K562 (cell line): Measurements from ENCODE around the gene RNF215. TPM values are rescaled to one million over a fixed set of nuclear protein-coding genes. Genes with fewer than 3 reads are reported as not detected.

Source experiments
- ATAC-seq: fragments of 200-7000 bp; cut with Tn5 transposase; 3 replicates; pipeline ENCODE4 v1.9.1; 2020; ENCODE audit warnings: moderate library complexity
- BruUV-seq: library from RNA; stranded (reverse); fragments of 400-500 nt; replicated peaks from 2 replicates; lab custom pipeline; 2021; lab: Mats Ljungman, UMichigan
- CTCF ChIA-PET: fragments of 300-600 bp; formaldehyde crosslinking; extraction: SDS; loops from one replicate; lab custom pipeline; 2021; ENCODE audit warnings: low intra/inter-chr PET ratio; lab: Yijun Ruan, JAX
- POLR2A ChIA-PET: fragments of 300-600, 350-650 bp; sonication (Branson Sonifier 250); formaldehyde crosslinking; extraction: SDS; loops from one replicate; lab custom pipeline; 2021; ENCODE audit warnings: antibody characterized with exemption, inconsistent platforms; lab: Yijun Ruan, JAX
- DNase-seq, 4 experiments: peaks; one replicate each; pipeline versions ENCODE4 v3.0.0 to v3.0.0-alpha.2; 2011 to 2018; ENCODE audit warnings: low spot score in 3 of 4, mixed read lengths in 3 of 4; ENCODE audit errors: extremely low read depth in 1 of 4
- FAIRE-seq: peaks from 2 replicates; lab custom pipeline; 2011; peaks lifted over from hg19 to GRCh38; lab: Jason Lieb, UNC
- H2AFZ ChIP-seq: 2 replicates; pipeline ENCODE4 v1.6.0; 2011; ENCODE audit warnings: low read depth, low read length, control low read depth, inconsistent platforms
- H3K27ac ChIP-seq: fragments of 200-600 bp; 3 replicates; pipeline ENCODE4 v1.8.0; 2011; ENCODE audit warnings: low read depth, mild to moderate bottlenecking, control low read depth, inconsistent platforms, low read length, moderate library complexity, mixed read lengths; ENCODE audit errors: extremely low read depth
- H3K27me3 ChIP-seq, 2 experiments: fragments of 300-600 bp in 1 of 2; 2 replicates in 1 of 2; 3 replicates in 1 of 2; pipeline versions ENCODE4 v1.6.0 to v1.8.0; 2011; ENCODE audit warnings: inconsistent platforms in 2 of 2, low read length in 2 of 2, mild to moderate bottlenecking in 1 of 2, mixed read lengths in 1 of 2, moderate library complexity in 1 of 2; ENCODE audit not compliant: control insufficient read depth in 2 of 2, insufficient read depth in 2 of 2
- H3K36me3 ChIP-seq: fragments of 300-600 bp; 3 replicates; pipeline ENCODE4 v1.8.0; 2011; ENCODE audit warnings: mild to moderate bottlenecking, low read length, inconsistent platforms; ENCODE audit not compliant: control insufficient read depth, insufficient read depth
- H3K4me1 ChIP-seq, 2 experiments: fragments of 200-600 bp in 1 of 2; replicated peaks in 1 of 2; 2 replicates in 1 of 2; 3 replicates in 1 of 2; pipeline versions ENCODE4 v1.5.1 to v1.8.0; 2011; ENCODE audit warnings: inconsistent platforms in 2 of 2, low read length in 2 of 2, mild to moderate bottlenecking in 1 of 2, mixed read lengths in 1 of 2, moderate library complexity in 1 of 2; ENCODE audit not compliant: control insufficient read depth in 2 of 2, insufficient read depth in 2 of 2
- H3K4me2 ChIP-seq: 2 replicates; pipeline ENCODE4 v1.6.1; 2011; ENCODE audit warnings: low read length, control low read depth, inconsistent platforms, mixed read lengths; ENCODE audit not compliant: insufficient read depth
- H3K4me3 ChIP-seq: fragments of 200-600 bp; sonication (generic), shearing (Covaris generic); 2 replicates; pipeline ENCODE4 v1.5.1; 2016; ENCODE audit warnings: control low read depth, inconsistent platforms
- H3K79me2 ChIP-seq: fragments of 200-600 bp; 3 replicates; pipeline ENCODE4 v1.8.0; 2011; ENCODE audit warnings: low read length, inconsistent platforms; ENCODE audit not compliant: control insufficient read depth, insufficient read depth
- H3K9ac ChIP-seq, 2 experiments: 2 replicates each; pipeline versions ENCODE4 v1.6.0 to v1.6.1; 2011; ENCODE audit warnings: low read depth in 2 of 2, low read length in 2 of 2, control low read depth in 1 of 2, inconsistent platforms in 1 of 2, mild to moderate bottlenecking in 1 of 2, mixed read lengths in 1 of 2; ENCODE audit not compliant: insufficient read depth in 1 of 2
- H3K9me1 ChIP-seq: one replicate; pipeline ENCODE4 v1.6.0; 2011; ENCODE audit warnings: inconsistent platforms, mild to moderate bottlenecking, low read length, moderate library complexity; ENCODE audit not compliant: control insufficient read depth, insufficient read depth
- H3K9me3 ChIP-seq: replicated peaks from 2 replicates; pipeline ENCODE4 v1.5.1; 2011; ENCODE audit warnings: low read depth, low read length, inconsistent platforms; ENCODE audit not compliant: control insufficient read depth, insufficient read depth
- H4K20me1 ChIP-seq: replicated peaks from 2 replicates; pipeline ENCODE4 v1.6.1; 2011; ENCODE audit warnings: low read length, inconsistent platforms, mixed read lengths; ENCODE audit not compliant: control insufficient read depth, insufficient read depth
- RBFOX2 ChIP-seq: fragments of 200-400 bp; formaldehyde crosslinking; IDR thresholded peaks from 2 replicates; pipeline ENCODE4 v1.6.1; 2017; ENCODE audit warnings: low read depth, mild to moderate bottlenecking, low read length, moderate library complexity
- ZMIZ1 ChIP-seq, 2 experiments: fragments of 150-350 bp in 1 of 2; IDR thresholded peaks; 2 replicates each; pipeline ENCODE4 v1.6.1; 2012 to 2016; ENCODE audit warnings: low read depth in 2 of 2, low read length in 2 of 2, mild to moderate bottlenecking in 1 of 2, moderate library complexity in 1 of 2
- WGBS: fragments of 100-300 bp; shearing (Covaris generic); methylation state at CpG from one replicate; pipeline ENCODE4 v1.1.6; 2016; ENCODE audit warnings: low coverage, mixed read lengths; ENCODE audit not compliant: insufficient coverage; ENCODE audit errors: missing lambda C conversion rate; 5-methylcytosine and 5-hydroxymethylcytosine counted together
- in situ Hi-C: fragments of 300-500 bp; cut with MboI; formaldehyde crosslinking; loops from 4 replicates; pipeline ENCODE4 v1.15.0; 2018; ENCODE audit warnings: inconsistent platforms, mixed read lengths
- intact Hi-C: fragments of 100-400 bp; cut with micrococcal nuclease; formaldehyde crosslinking; loops from 2 replicates; pipeline ENCODE4 v1.14.2; 2022
- polyA plus RNA-seq, 8 experiments: library from polyadenylated mRNA; depleted of rRNA in 4 of 8; stranded (reverse) in 5 of 8; unstranded in 3 of 8; fragments of >200 nt; fragmentation: Nextera tagmentation in 2 of 8; fragmentation: Illumina TruSeq in 1 of 8; extraction: Ambion mirVana in 2 of 8; extraction: Trizol in 1 of 8; gene quantifications; 2 replicates each; pipeline versions ENCODE4 v1.2.1 to v1.2.3, GENCODE V29; 2011 to 2014; ENCODE audit warnings: inconsistent platforms in 1 of 8, missing spikeins in 1 of 8
- total RNA-seq, 7 experiments: library from RNA; depleted of rRNA in 6 of 7; stranded (reverse); fragments of >200 nt in 6 of 7; fragmentation: Illumina TruSeq in 2 of 7; extraction: Trizol in 2 of 7; gene quantifications; 2 replicates each; pipeline versions ENCODE4 v1.2.1 to v1.2.3, GENCODE V29; 2011 to 2021; ENCODE audit warnings: low replicate concordance in 1 of 7

Gene RNF215
- total and polyA plus RNA-seq, 9 of the 15 experiments (the other 6 are each of a cell fraction or from before 2014, with no cell fraction given): 0.08 to 9.8 (median 2.7) TPM

- DNase-seq (no peak), ATAC-seq (no peak), FAIRE-seq (no peak)
- Histone ChIP-seq H3K27ac (no peak overlapping the region), H3K79me2 (peaks cover 25% of the 10 kb centered on the region; the same call in 2 of the 3 replicates), H3K9me1 (no peaks in the 10 kb centered on the region), H3K27me3 (no peaks in the 10 kb centered on the region), H3K9me3 (no peaks in the 10 kb centered on the region; the same call in 1 of the 2 replicates), H3K4me1 (peaks cover 14 to 20% of the 10 kb centered on the region in 2 experiments; a peak in 4 of 5 replicates), H3K9ac (peak overlapping the region in 1 of 2 experiments; percentile 35; a peak in 2 of 4 replicates), H4K20me1 (no peaks in the 10 kb centered on the region), H3K4me2 (no peak overlapping the region), H2AFZ (no peak overlapping the region), H3K4me3 (no peak overlapping the region), H3K36me3 (peaks cover 25% of the 10 kb centered on the region; the same call in 2 of the 3 replicates)
- in situ Hi-C loops (loop anchor here (5.0 kb wide), 1 partner anchor 38 kb away; no protein-coding TSS in a partner anchor), intact Hi-C loops (no loop called here)
- TF ChIP-seq RBFOX2 (0 out of 2 replicates have a peak, but pooled peaks have one; percentile 5), ZMIZ1 (IDR thresholded peaks at IDR 0.05; ENCODE audit: low read depth in 2 of 2, low read length in 2 of 2) (no peak)
- WGBS: 58% methylated on average over 4 of the region's 4 CpGs
- ChIA-PET CTCF (no interaction called here), POLR2A (interaction anchor here (0.6 to 0.9 kb wide), 2 partner anchors 8 to 517 kb away, joined by 3 to 5 read pairs; no protein-coding TSS in a partner anchor)
- BruUV-seq: no TSS peak
These were observed 42.7 kb upstream of the RNF215 start for GRCh38 chr22:30429887-30430286.
